Endodermal cell (in vitro differentiated cells): ENCODE measurements around the gene FBXL12. TPM values are rescaled to one million over a fixed set of nuclear protein-coding genes. Genes with fewer than 3 reads are reported as not detected.

Experiments used
- DNase-seq: peaks from one replicate; pipeline ENCODE4 v3.0.0-alpha.2; 2017
- H3K27ac ChIP-seq: 2 replicates; pipeline ENCODE4 v1.5.1; 2013; ENCODE audit warnings: mild to moderate bottlenecking, low read depth, low read length, moderate library complexity
- H3K27me3 ChIP-seq: 2 replicates; pipeline ENCODE4 v1.6.1; 2013; ENCODE audit warnings: mild to moderate bottlenecking, low read length, moderate library complexity; ENCODE audit not compliant: insufficient read depth, control insufficient read depth, poor library complexity, severe bottlenecking
- H3K36me3 ChIP-seq: 2 replicates; pipeline ENCODE4 v1.7.0; 2013; ENCODE audit warnings: mild to moderate bottlenecking, low read length, moderate library complexity; ENCODE audit not compliant: control insufficient read depth, insufficient read depth
- H3K4me1 ChIP-seq: one replicate; pipeline ENCODE4 v1.7.0; 2013; ENCODE audit warnings: low read length; ENCODE audit not compliant: control insufficient read depth, insufficient read depth
- H3K4me3 ChIP-seq: 2 replicates; pipeline ENCODE4 v1.5.1; 2013; ENCODE audit warnings: mild to moderate bottlenecking, low read length, moderate library complexity
- H3K9ac ChIP-seq: 2 replicates; pipeline ENCODE4 v1.6.1; 2013; ENCODE audit warnings: mild to moderate bottlenecking, low read length, moderate library complexity; ENCODE audit not compliant: poor library complexity, severe bottlenecking; ENCODE audit errors: extremely low read depth
- H3K9me3 ChIP-seq: 2 replicates; pipeline ENCODE4 v1.6.1; 2013; ENCODE audit warnings: mild to moderate bottlenecking, low read length, moderate library complexity; ENCODE audit not compliant: control insufficient read depth
- H3K27ac Mint-ChIP-seq: 2 replicates; pipeline ENCODE4 v1.8.0; 2020; ENCODE audit warnings: mixed read lengths
- H3K27me3 Mint-ChIP-seq: 2 replicates; pipeline ENCODE4 v1.8.0; 2021; ENCODE audit warnings: mild to moderate bottlenecking, mixed read lengths; ENCODE audit not compliant: insufficient read depth
- H3K36me3 Mint-ChIP-seq: 2 replicates; pipeline ENCODE4 v1.8.0; 2020; ENCODE audit warnings: low read depth, mixed read lengths
- H3K4me1 Mint-ChIP-seq: 2 replicates; pipeline ENCODE4 v1.8.0; 2020; ENCODE audit warnings: mixed read lengths
- H3K4me3 Mint-ChIP-seq: 2 replicates; pipeline ENCODE4 v1.8.0; 2020; ENCODE audit warnings: mild to moderate bottlenecking, moderate library complexity, mixed read lengths
- H3K9me3 Mint-ChIP-seq: 2 replicates; pipeline ENCODE4 v1.8.0; 2020; ENCODE audit warnings: mild to moderate bottlenecking, mixed read lengths
- CTCF ChIP-seq: fragments of 200-600 bp; sonication (generic); conservative IDR thresholded peaks from 2 replicates; pipeline ENCODE4 v1.5.0; 2021; ENCODE audit warnings: antibody characterized with exemption, mild to moderate bottlenecking
- WGBS, 2 experiments: methylation state at CpG; one replicate each; pipeline versions ENCODE4 v1.1.5 to v1.1.7; 2013; ENCODE audit warnings: missing lambda C conversion rate in 2 of 2, mixed read lengths in 1 of 2; ENCODE audit not compliant: insufficient coverage in 1 of 2, insufficient read length in 1 of 2; 5-methylcytosine and 5-hydroxymethylcytosine counted together
- total RNA-seq, 2 donors: library from RNA; stranded (reverse); fragmentation: NEBNext Ultra II Directional in 1 of 2; extraction: Animal tissue kit (Norgen Biotek cat#: 25700) in 1 of 2; gene quantifications; 2 replicates in 1 of 2; 3 replicates in 1 of 2; pipeline ENCODE4 v1.2.1, GENCODE V29; 2021

Gene FBXL12
- total RNA-seq, 2 donors from 2014 or later, result 28.3 to 28.8 TPM

DNA sequence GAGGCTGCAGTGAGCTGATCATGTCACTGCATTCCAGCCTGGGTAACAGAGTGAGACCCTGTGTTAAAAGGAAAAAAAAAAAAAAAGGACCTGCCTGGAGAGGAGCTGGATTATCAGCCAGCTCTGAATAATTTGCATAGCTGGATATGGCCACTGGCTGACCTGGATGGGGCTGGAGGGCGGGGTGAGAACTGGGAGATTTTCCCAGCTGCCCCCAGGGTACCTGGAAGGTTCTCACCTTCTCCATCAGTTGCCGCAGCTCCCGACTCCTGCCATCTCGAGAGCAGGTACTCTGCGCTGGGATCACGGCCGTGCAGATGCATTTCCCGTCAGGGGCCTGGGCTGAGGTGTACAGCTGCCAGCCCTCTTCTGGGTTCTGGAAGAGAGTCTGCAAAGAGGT lies 41.5 kb upstream of the FBXL12 start:
- no peak overlapping the region for H3K27ac Mint-ChIP-seq
- no peaks in the 10 kb centered on the region for H3K27me3 ChIP-seq
- H3K27ac ChIP-seq, result no peak overlapping the region
- 93 to 100% methylated on average over 6 to 8 of the region's 8 CpGs for WGBS, 2 experiments
- H3K4me1 Mint-ChIP-seq, result no peaks in the 10 kb centered on the region
- no peak overlapping the region for H3K4me3 Mint-ChIP-seq
- H3K36me3 ChIP-seq, result peaks cover 4% of the 10 kb centered on the region
- DNase-seq, result no peak
- H3K9me3 Mint-ChIP-seq, result no peaks in the 10 kb centered on the region
- no peak overlapping the region for H3K9ac ChIP-seq
- H3K4me1 ChIP-seq, result no peaks in the 10 kb centered on the region
- H3K4me3 ChIP-seq, result no peak overlapping the region
- H3K9me3 ChIP-seq, result no peaks in the 10 kb centered on the region
- H3K36me3 Mint-ChIP-seq, result peaks cover 15% of the 10 kb centered on the region
- TF ChIP-seq CTCF, result no peak
- no peaks in the 10 kb centered on the region for H3K27me3 Mint-ChIP-seq

- Mint-ChIP-seq H3K27ac (no peak overlapping the region), H3K27me3 (no peaks in the 10 kb centered on the region)
- H3K9me3 ChIP-seq, result no peaks in the 10 kb centered on the region
These were observed 39.9 kb upstream of the FBXL12 start for GRCh38 chr19:9858766-9859165.

GRCh38 chr19:9857920-9858746 lies 39.3 kb upstream of the FBXL12 start:
- Histone ChIP-seq H3K27me3 (no peaks in the 10 kb centered on the region), H3K4me3 (no peak overlapping the region), H3K4me1 (no peaks in the 10 kb centered on the region), H3K9me3 (no peaks in the 10 kb centered on the region), H3K27ac (no peak overlapping the region), H3K9ac (no peak overlapping the region), H3K36me3 (peaks cover 4% of the 10 kb centered on the region)
- Mint-ChIP-seq H3K9me3 (no peaks in the 10 kb centered on the region), H3K27me3 (no peaks in the 10 kb centered on the region), H3K4me1 (no peaks in the 10 kb centered on the region), H3K27ac (no peak overlapping the region), H3K36me3 (peaks cover 22% of the 10 kb centered on the region), H3K4me3 (no peak overlapping the region)
- WGBS, 2 experiments, result 91 to 92% methylated on average over 8 to 9 of the region's 10 CpGs
- no peak for TF ChIP-seq CTCF
- no peak for DNase-seq

More at GRCh38 chr19:9858766-9859165, 39.9 kb upstream of the FBXL12 start:
- Mint-ChIP-seq H3K9me3 (no peaks in the 10 kb centered on the region), H3K4me1 (no peaks in the 10 kb centered on the region), H3K36me3 (peaks cover 22% of the 10 kb centered on the region), H3K4me3 (no peak overlapping the region)
- H3K27me3 ChIP-seq, result no peaks in the 10 kb centered on the region
- TF ChIP-seq CTCF, result no peak
- no peaks in the 10 kb centered on the region for H3K4me1 ChIP-seq
- H3K27ac ChIP-seq, result no peak overlapping the region
- H3K4me3 ChIP-seq, result no peak overlapping the region
- H3K9ac ChIP-seq, result no peak overlapping the region
- H3K36me3 ChIP-seq, result peaks cover 4% of the 10 kb centered on the region
- DNase-seq, result no peak
